ENCODE data around the gene NAA10. TPM values are rescaled to one million over a fixed set of nuclear protein-coding genes. Genes with fewer than 3 reads are reported as not detected.
A peak's percentile ranks its signal among the peaks of the same experiment; 100 is the strongest.

NAA10 gene
- total and polyA plus RNA-seq, 2 experiments from 2014 or later: 90.1 to 186 TPM

- no peaks in the 10 kb centered on the region for H3K27me3 ChIP-seq
- no peak for TF ChIP-seq CTCF (IDR thresholded peaks at IDR 0.05; ENCODE audit: low read depth, low read length)
- no peak overlapping the region for H3K4me3 ChIP-seq
- no peak for DNase-seq (ENCODE audit: low read depth in 1 of 2, low spot score in 1 of 2)
- H3K36me3 ChIP-seq: peaks cover 3% of the 10 kb centered on the region
- no peak overlapping the region for H3K27ac ChIP-seq
- no peaks in the 10 kb centered on the region for H3K9me3 ChIP-seq (ENCODE audit: low read depth)
- H3K4me1 ChIP-seq (ENCODE audit: low read depth): no peaks in the 10 kb centered on the region
Measured at GRCh38 chrX:153954558-153955227, 19.9 kb upstream of the NAA10 start.

- no peak for TF ChIP-seq CTCF (IDR thresholded peaks at IDR 0.05; ENCODE audit: low read depth, low read length)
- Histone ChIP-seq H3K4me3 (no peak overlapping the region), H3K27ac (peak overlapping the region; percentile 71), H3K4me1 (ENCODE audit: low read depth) (no peaks in the 10 kb centered on the region), H3K27me3 (no peaks in the 10 kb centered on the region), H3K9me3 (ENCODE audit: low read depth) (no peaks in the 10 kb centered on the region), H3K36me3 (peaks cover 3% of the 10 kb centered on the region)
- no peak for DNase-seq (ENCODE audit: low read depth in 1 of 2, low spot score in 1 of 2)
Measured at GRCh38 chrX:153953892-153954557, 19.2 kb upstream of the NAA10 start.

- H3K27me3 ChIP-seq: no peaks in the 10 kb centered on the region
- DNase-seq (ENCODE audit: low read depth in 1 of 2, low spot score in 1 of 2): peak; percentile 65 to 69
- H3K9me3 ChIP-seq (ENCODE audit: low read depth): no peaks in the 10 kb centered on the region
- peak; percentile 81 for TF ChIP-seq CTCF (IDR thresholded peaks at IDR 0.05; ENCODE audit: low read depth, low read length)
- H3K4me1 ChIP-seq (ENCODE audit: low read depth): no peaks in the 10 kb centered on the region
- peak overlapping the region; percentile 78 for H3K27ac ChIP-seq
- H3K36me3 ChIP-seq: peaks cover 3% of the 10 kb centered on the region
- H3K4me3 ChIP-seq: no peak overlapping the region
Measured at GRCh38 chrX:153953342-153953830, 18.5 kb upstream of the NAA10 start.

GRCh38 chrX:153952373-153953026 lies 17.7 kb upstream of the NAA10 start:
- peaks cover 3% of the 10 kb centered on the region for H3K36me3 ChIP-seq
- DNase-seq (ENCODE audit: low read depth in 1 of 2, low spot score in 1 of 2): no peak
- no peak for TF ChIP-seq CTCF (IDR thresholded peaks at IDR 0.05; ENCODE audit: low read depth, low read length)
- H3K4me3 ChIP-seq: no peak overlapping the region
- H3K27me3 ChIP-seq: no peaks in the 10 kb centered on the region
- no peaks in the 10 kb centered on the region for H3K9me3 ChIP-seq (ENCODE audit: low read depth)
- H3K4me1 ChIP-seq (ENCODE audit: low read depth): no peaks in the 10 kb centered on the region
- H3K27ac ChIP-seq: peak overlapping the region; percentile 78

- no peaks in the 10 kb centered on the region for H3K9me3 ChIP-seq (ENCODE audit: low read depth)
- H3K27me3 ChIP-seq: no peaks in the 10 kb centered on the region
- no peak overlapping the region for H3K4me3 ChIP-seq
- TF ChIP-seq CTCF (IDR thresholded peaks at IDR 0.05; ENCODE audit: low read depth, low read length): no peak
- H3K36me3 ChIP-seq: peaks cover 3% of the 10 kb centered on the region
- DNase-seq (ENCODE audit: low read depth in 1 of 2, low spot score in 1 of 2): no peak
- no peak overlapping the region for H3K27ac ChIP-seq
- H3K4me1 ChIP-seq (ENCODE audit: low read depth): no peaks in the 10 kb centered on the region
Measured at GRCh38 chrX:153951683-153952372, 17.0 kb upstream of the NAA10 start.
